ENCODE data around the gene CUL9. TPM values are rescaled to one million over a fixed set of nuclear protein-coding genes. Genes with fewer than 3 reads are reported as not detected.

Gene CUL9
- total RNA-seq, 2 donors from 2014 or later: 22.9 to 87.0 TPM

- WGBS: 42% methylated on average over 2 of the region's 2 CpGs
- intact Hi-C loops (cut with DNase I): no loop called here
Measured at GRCh38 chr6:43273707-43274106, 91.7 kb downstream of the CUL9 start.

More at GRCh38 chr6:43273707-43274106, 91.7 kb downstream of the CUL9 start:
- DNase-seq (ENCODE audit: low spot score): no peak
- Histone ChIP-seq H3K27ac (no peak overlapping the region), H3K27me3 (replicated peaks; ENCODE audit: insufficient read depth) (peaks cover 4% of the 10 kb centered on the region), H3K4me3 (no peak overlapping the region), H3K4me1 (replicated peaks) (peaks cover 5% of the 10 kb centered on the region), H3K9me3 (no peaks in the 10 kb centered on the region), H3K36me3 (no peaks in the 10 kb centered on the region)
- no peak for TF ChIP-seq CTCF (IDR thresholded peaks at IDR 0.05)
- no peak for TF ChIP-seq POLR2A (IDR thresholded peaks at IDR 0.05)
- no peak for TF ChIP-seq POLR2AphosphoS5 (IDR thresholded peaks at IDR 0.05)

Other genes starting within 250 kb of the CUL9 start
- gene GNMT, start 221.4 kb upstream of the CUL9 start, total RNA-seq: 10 to 100 TPM; 14.7 to 85.9 TPM
- gene PEX6, start 203.0 kb upstream of the CUL9 start, total RNA-seq: 10 to 100 TPM; 23.9 to 57.9 TPM
- 10 to 100 TPM; 55.1 to 95.9 TPM for gene PPP2R5D, start 197.6 kb upstream of the CUL9 start, total RNA-seq
- 10 to 100 TPM; 67.9 to 95.9 TPM for gene MEA1, start 168.2 kb upstream of the CUL9 start, total RNA-seq
- 100 to 1,000 TPM; 138 to 148 TPM for gene KLHDC3, start 167.9 kb upstream of the CUL9 start, total RNA-seq
- 10 to 100 TPM; 45.1 to 50.8 TPM for gene RRP36, start 160.6 kb upstream of the CUL9 start, total RNA-seq
- gene CUL7, start 128.3 kb upstream of the CUL9 start, total RNA-seq: 10 to 100 TPM; 18.6 to 30.4 TPM
- 10 to 100 TPM; 19.1 to 52.3 TPM for gene MRPL2, start 122.8 kb upstream of the CUL9 start, total RNA-seq
- gene KLC4, start 122.6 kb upstream of the CUL9 start, total RNA-seq: 10 to 100 TPM; 27.3 to 41.2 TPM
- 10 to 100 TPM; 83.3 to 85.2 TPM for gene PTK7, start 105.9 kb upstream of the CUL9 start, total RNA-seq
- 10 to 100 TPM; 40.5 to 56.3 TPM for gene SRF, start 10.9 kb upstream of the CUL9 start, total RNA-seq
- gene DNPH1, start 47.3 kb downstream of the CUL9 start, total RNA-seq: 100 to 1,000 TPM in 1 of 2 donors, 10 to 100 TPM in 1; 40.3 to 138 TPM
- under 1 TPM; 0.18 to 0.62 TPM for gene TTBK1, start 61.3 kb downstream of the CUL9 start, total RNA-seq
- gene SLC22A7, start 116.1 kb downstream of the CUL9 start, total RNA-seq: not detected
- gene CRIP3, start 126.6 kb downstream of the CUL9 start, total RNA-seq: 1 to 10 TPM in 1 of 2 donors, under 1 TPM in 1; 0.55 to 7.3 TPM
- gene ZNF318, start 187.5 kb downstream of the CUL9 start, total RNA-seq: 10 to 100 TPM; 15.1 to 41.6 TPM
- gene ABCC10, start 245.3 kb downstream of the CUL9 start, total RNA-seq: 10 to 100 TPM; 18.0 to 38.1 TPM

Measured in prostate gland (tissue), 2 donors.